GM12864 (cell line): ENCODE data around the gene GJB5.

ENCODE experiments used
- DNase-seq: peaks from one replicate; pipeline ENCODE4 v3.0.0-alpha.2; 2011; ENCODE audit warnings: low read depth
- H3K4me3 ChIP-seq: 2 replicates; pipeline ENCODE4 v1.5.1; 2011; ENCODE audit warnings: mild to moderate bottlenecking, low read depth, low read length, control low read depth
- CTCF ChIP-seq: IDR thresholded peaks from 2 replicates; pipeline ENCODE4 v1.5.1; 2011; ENCODE audit warnings: low read depth, mild to moderate bottlenecking, moderate library complexity, low read length, control low read depth, inconsistent platforms; ENCODE audit errors: missing control alignments

Gene GJB5

GRCh38 chr1:34712007-34712688 is 42.7 kb upstream of the GJB5 start:
- no peak for DNase-seq

GRCh38 chr1:34713443-34713842 is 41.4 kb upstream of the GJB5 start:
- H3K4me3 ChIP-seq, result no peak overlapping the region
- DNase-seq, result no peak
- TF ChIP-seq CTCF, result no peak

More at GRCh38 chr1:34712007-34712688, 42.7 kb upstream of the GJB5 start:
- H3K4me3 ChIP-seq, result no peak overlapping the region
- no peak for TF ChIP-seq CTCF

- H3K4me3 ChIP-seq, result no peak overlapping the region
- DNase-seq, result no peak
- no peak for TF ChIP-seq CTCF
Observed at GRCh38 chr1:34714386-34714785, 40.5 kb upstream of the GJB5 start.

- H3K4me3 ChIP-seq, result no peak overlapping the region
- TF ChIP-seq CTCF, result no peak
- DNase-seq, result no peak
Observed at GRCh38 chr1:34715139-34715538, 39.7 kb upstream of the GJB5 start.

- DNase-seq, result no peak
- H3K4me3 ChIP-seq, result no peak overlapping the region
- TF ChIP-seq CTCF, result no peak
Observed at GRCh38 chr1:34721241-34721640, 33.6 kb upstream of the GJB5 start.

- no peak for TF ChIP-seq CTCF
- DNase-seq, result no peak
- H3K4me3 ChIP-seq, result no peak overlapping the region
Observed at GRCh38 chr1:34721646-34722355, 33.0 kb upstream of the GJB5 start.
